DMS 273 (cell line): ENCODE results near the gene KLK7.
"Not testable (repeated sequence)": the region's sequence is repeated elsewhere in the genome, so short reads cannot be mapped to it uniquely, and the experiment has no call there.

Source experiments
- DNase-seq: peaks from one replicate; lab custom pipeline; 2025; ENCODE audit not compliant: unreplicated experiment; lab: John Stamatoyannopoulos, UW

The KLK7 gene

DNA sequence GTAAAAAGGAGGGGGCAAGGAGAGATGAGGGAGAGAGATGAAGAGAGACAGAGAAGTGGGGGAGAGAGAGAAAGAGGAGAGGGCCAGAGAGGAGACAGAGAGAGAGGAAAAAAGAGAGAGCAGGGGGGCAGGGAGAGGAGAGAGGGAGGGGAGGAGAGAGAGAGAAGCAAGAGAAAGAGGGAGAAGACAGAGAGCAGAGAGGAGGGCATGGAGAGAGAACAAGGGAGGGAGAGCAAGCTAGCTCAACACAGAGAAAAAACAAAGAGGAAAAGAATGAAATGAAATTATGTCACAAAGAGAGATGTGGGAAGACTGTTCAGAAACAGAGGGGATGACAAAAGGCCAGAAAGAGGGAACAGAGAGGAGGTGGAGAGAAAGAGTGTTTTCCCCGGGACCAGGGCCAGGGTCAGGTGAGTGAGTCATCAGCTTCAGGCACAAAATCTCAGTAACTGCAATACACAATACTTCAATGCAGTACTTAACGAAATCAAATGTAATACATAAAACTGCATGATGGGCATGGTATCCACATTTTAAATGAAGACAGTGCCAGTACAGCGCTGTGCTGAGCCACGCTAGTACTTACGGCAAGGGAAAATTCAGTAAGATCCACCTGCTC is 4.8 kb downstream of the KLK7 start:
- DNase-seq = no peak

DNA sequence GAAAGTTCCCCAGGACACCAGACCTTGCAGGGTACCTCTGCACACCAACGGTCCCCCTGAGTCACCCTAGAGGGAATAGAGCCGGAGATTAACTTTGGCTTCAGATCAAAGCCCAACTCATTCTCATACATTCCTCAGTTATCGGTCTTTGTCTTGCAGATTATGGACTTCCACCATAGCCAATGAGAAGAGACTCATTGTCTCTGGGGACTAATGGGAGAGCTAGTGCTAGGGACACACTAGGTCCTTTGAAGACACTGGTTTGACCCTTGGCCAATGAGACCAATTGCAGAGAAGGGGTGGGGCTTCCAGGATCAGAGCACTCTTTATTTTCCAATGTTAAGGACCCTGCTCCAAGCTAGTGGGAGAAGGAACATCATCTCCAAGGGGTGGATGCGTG is 6.1 kb downstream of the KLK7 start:
- DNase-seq = no peak

DNA sequence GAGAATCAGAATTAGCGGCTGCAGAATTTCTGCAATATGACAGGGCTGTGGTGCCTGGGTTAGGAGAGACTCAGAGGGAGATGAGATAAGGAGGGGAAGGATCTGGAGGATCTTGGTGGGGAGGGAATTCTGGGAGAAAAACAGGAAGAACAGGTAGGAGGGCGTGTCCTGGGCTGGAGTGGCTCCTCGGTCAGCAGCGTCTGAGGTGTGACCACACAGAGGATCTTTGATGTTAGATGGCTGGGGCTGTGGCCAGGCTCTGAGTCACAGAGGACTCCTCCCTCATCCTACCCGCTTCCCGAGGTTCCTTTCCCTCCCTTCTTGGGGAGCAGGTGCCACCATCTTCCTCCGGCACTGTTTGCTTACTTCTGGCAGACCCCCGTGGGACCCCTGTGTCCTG is 8.0 kb downstream of the KLK7 start:
- no peak for DNase-seq

- no peak for DNase-seq
Measured at GRCh38 chr19:50974702-50975556, 8.8 kb downstream of the KLK7 start.

DNA sequence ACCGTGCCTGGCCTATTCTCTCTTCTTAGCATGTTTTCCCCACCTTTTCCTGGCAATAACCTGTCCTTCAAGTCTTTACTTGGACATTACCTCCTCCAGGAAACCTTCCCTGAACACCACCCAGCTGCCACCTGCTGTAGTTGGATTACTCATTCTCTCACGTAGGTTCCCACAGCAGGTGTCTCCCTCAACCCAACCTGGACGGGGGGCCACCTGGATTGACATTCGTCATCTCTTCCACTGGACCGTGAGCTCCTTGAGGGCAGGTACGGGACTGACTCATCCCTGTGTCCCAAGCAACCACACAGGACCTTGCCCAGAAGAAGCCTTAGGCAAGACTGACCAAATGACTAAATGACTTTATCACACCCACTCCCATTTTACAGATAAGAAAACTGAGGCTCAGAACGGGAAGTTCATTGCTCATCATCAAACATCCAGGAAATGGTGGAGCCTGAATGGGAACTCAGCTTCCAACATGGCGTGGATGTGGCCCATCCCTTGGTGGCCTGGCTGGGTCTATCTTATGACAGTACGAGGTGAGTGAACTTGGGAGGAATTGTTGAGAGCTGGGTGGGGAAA is 10.8 kb downstream of the KLK7 start:
- DNase-seq = no peak

DNA sequence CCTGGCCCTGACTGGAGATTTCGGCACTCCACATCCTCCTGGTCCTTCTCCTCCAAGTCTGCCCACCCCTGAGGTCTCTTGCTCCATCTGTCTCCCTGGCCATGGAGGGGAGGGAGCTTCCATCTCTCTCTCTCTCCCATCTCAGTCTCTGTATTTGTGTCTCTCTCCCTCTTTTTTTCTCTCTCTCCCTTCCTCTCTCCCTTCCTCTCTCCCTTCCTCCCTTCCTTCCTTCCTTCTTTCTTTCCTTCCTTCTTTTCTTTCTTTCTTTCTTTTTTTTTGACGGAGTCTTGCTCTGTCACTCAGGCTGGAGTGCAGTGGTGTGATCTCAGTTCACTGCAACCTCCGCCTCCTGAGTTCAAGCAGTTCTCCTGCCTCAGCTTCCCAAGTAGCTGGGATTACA is 13.9 kb downstream of the KLK7 start:
- not testable (repeated sequence) for DNase-seq

- DNase-seq = no peak
Measured at GRCh38 chr19:50969413-50969760, 14.3 kb downstream of the KLK7 start, which contains the start of gene KLK6. TSS of gene KLK6 (minus strand) at chr19:50969591. CDS start at chr19:50968104, 1,487 bp downstream.

GRCh38 chr19:50968716-50969412 is 14.9 kb downstream of the KLK7 start:
- DNase-seq = no peak

DNA sequence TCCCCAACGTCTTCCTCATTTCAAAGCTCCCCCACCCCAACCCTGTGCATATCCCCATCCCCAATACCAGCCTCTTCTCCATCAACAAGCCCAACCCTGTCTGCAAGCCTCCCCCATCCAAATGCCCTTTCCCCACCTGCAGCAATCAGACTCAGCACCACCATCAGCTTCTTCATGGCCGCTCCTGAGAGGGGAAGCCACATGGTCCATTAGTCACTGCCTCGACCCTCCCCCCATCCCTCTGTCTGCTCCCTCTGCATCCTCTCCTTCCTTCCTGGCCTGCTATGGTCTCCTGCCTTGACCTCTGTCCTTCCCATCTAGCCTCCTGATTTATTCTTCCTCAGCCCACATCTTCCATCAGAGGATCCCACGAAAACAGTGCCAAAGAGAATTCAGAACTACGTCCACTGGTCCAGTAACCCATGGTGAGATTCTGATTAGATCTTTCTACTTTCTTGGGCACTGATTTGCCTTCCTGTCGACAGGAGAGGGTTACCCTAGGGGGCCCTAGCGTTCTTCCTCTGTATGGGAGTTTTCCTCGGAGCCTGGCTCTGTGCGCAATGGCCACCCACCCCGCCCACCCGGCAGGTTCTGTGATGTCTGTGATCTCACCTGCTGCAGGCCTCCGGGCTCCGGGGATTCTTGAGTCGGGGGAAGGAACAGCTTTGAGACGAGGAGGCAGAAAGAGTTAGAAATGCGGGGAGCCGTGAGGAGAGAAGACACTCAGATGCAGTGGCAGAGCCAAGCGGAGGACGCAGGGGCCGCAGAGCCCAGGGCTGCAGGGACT is 15.6 kb downstream of the KLK7 start:
- DNase-seq = no peak

DNA sequence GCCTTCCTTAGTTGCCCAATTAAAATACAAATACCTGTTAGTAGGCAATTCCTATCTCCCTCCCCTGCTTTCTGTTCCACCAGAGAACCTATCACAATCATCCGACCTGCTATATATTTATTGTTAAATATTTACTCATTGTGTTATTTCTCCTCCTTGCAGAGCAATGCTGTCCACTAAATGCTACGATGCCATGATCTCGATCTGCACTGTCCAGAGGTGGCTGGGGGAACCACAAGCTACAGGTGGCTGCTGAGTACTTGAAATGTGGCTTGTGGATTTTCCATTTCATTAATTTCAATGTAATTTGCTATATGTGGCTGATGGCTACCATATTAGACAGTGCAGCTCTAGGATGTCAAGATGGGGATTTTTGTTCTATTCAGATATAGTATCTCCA is 19.5 kb downstream of the KLK7 start:
- no peak for DNase-seq

GRCh38 chr19:50963381-50963780 is 20.3 kb downstream of the KLK7 start:
- no peak for DNase-seq

GRCh38 chr19:50962245-50962644 is 21.5 kb downstream of the KLK7 start:
- DNase-seq = no peak

- DNase-seq = peak; percentile 16
Measured at GRCh38 chr19:50959731-50960500, 23.8 kb downstream of the KLK7 start.

GRCh38 chr19:50957587-50957986 is 26.1 kb downstream of the KLK7 start:
- DNase-seq = no peak

DNA sequence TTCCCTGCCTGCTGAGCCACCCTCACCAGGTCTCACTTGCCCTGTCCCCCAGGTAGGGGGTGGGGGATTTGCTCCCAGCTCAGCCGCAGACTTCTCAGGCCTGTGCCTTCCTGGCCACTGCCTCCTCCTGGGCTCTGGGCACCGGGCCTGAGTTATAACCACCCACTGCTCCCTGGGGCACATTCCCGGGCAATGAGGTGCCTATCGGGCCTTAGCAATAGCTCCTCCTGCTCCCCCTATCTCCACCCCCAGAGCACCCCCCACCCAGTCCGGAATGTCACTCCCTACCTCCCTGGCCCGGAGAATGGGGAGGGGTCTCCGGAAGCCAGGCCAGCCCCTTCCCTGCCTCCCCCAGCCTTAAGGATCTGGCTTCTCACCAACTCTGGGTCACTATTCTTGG is 30.8 kb downstream of the KLK7 start, which contains the start of gene KLK5:
KLK5 (minus strand) TSS at position 129 of the 400 bp plus-strand sequence. CDS start 381 bp downstream, outside the sequence.
- no peak for DNase-seq

GRCh38 chr19:50949861-50950260 is 33.9 kb downstream of the KLK7 start:
- no peak for DNase-seq

GRCh38 chr19:50947123-50947522 is 36.6 kb downstream of the KLK7 start:
- no peak for DNase-seq

DNA sequence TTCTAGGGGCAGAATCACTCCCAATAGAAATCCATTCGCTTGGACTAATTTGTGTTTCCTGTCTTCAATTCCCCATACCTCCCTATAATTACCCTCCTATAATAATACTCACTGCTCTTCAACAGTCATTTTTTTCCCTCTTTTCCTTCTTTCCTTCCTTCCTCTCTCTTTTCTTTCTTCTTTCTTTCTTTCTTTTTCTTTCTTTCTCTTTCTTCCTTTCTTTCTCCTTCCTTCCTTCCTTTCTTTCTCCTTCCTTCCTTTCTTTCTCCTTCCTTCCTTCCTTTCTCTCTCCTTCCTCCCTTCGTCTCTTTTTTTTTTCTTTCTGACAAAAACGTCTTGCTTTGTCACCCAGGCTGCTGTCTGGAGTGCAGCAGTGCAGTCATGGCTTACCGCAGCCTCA is 38.9 kb downstream of the KLK7 start:
- no peak for DNase-seq

DNA sequence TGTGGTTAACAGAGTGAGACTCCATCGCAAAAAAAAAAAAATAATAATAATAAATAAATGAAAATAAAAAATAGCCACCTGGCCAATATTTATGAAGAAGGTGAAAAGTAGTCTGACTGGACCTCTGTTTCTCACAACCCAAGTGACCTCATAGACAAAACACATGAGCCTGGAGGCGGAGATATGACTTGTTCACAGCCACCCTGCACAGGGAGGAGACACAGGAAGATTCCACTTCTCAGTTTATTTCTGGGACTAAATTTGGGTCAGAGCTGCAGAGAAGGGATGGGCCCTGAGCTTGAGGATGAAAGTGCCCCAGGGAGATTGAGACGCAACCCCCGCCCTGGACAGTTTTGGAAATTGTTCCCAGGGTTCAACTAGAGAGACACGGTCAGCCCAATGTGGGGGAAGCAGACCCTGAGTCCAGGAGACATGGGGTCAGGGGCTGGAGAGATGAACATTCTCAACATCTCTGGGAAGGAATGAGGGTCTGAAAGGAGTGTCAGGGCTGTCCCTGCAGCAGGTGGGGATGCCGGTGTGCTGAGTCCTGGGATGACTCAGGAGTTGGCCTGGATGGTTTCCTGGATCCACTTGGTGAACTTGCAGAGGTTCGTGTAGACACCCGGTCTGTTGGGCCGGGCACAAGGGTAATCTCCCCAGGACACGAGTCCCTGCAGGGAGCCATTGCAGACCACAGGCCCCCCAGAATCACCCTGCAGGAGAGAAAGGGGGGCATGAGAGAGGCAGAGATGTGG is 40.5 kb downstream of the KLK7 start:
- no peak for DNase-seq
